Epithelial cell of proximal tubule (primary cell): ENCODE data around the gene ADNP. TPM values are rescaled to one million over a fixed set of nuclear protein-coding genes. Genes with fewer than 3 reads are reported as not detected.
"Not testable (repeated sequence)": the region's sequence is repeated elsewhere in the genome, so short reads cannot be mapped to it uniquely, and the experiment has no call there.

Source experiments
- DNase-seq: peaks from one replicate; pipeline ENCODE4 v3.0.0-alpha.2; 2011; ENCODE audit warnings: low read depth
- H3K4me3 ChIP-seq: 2 replicates; pipeline ENCODE4 v1.5.1; 2011; ENCODE audit warnings: low read depth, mild to moderate bottlenecking, low read length
- CTCF ChIP-seq: conservative IDR thresholded peaks from 2 replicates; pipeline ENCODE4 v1.5.1; 2012; ENCODE audit warnings: low read depth, mild to moderate bottlenecking, low read length
- total RNA-seq: library from RNA; depleted of rRNA; stranded (reverse); fragments of >200 nt; gene quantifications from 2 replicates; pipeline ENCODE4 v1.2.3, GENCODE V29; 2015

Gene ADNP
- total RNA-seq, 1 donor from 2014 or later = 19.0 TPM

- DNase-seq = no peak
- no peak overlapping the region for H3K4me3 ChIP-seq
- TF ChIP-seq CTCF = no peak
These were observed 38.8 kb downstream of the ADNP start for GRCh38 chr20:50892394-50892793.

GRCh38 chr20:50891138-50891537, 40.1 kb downstream of the ADNP start:
- no peak for DNase-seq
- TF ChIP-seq CTCF = no peak
- H3K4me3 ChIP-seq = no peak overlapping the region

GRCh38 chr20:50887576-50887975, 43.7 kb downstream of the ADNP start:
- no peak for DNase-seq
- H3K4me3 ChIP-seq = no peak overlapping the region
- no peak for TF ChIP-seq CTCF

GRCh38 chr20:50886184-50886790, 45.0 kb downstream of the ADNP start:
- TF ChIP-seq CTCF = no peak
- no peak overlapping the region for H3K4me3 ChIP-seq
- no peak for DNase-seq

GRCh38 chr20:50885781-50886180, 45.5 kb downstream of the ADNP start:
- TF ChIP-seq CTCF = no peak
- DNase-seq = no peak
- no peak overlapping the region for H3K4me3 ChIP-seq

- no peak overlapping the region for H3K4me3 ChIP-seq
- DNase-seq = no peak
- no peak for TF ChIP-seq CTCF
These were observed 46.2 kb downstream of the ADNP start for GRCh38 chr20:50885068-50885467.

- no peak for DNase-seq
- no peak overlapping the region for H3K4me3 ChIP-seq
- no peak for TF ChIP-seq CTCF
These were observed 47.4 kb downstream of the ADNP start for GRCh38 chr20:50883856-50884255.

- not testable (repeated sequence) for H3K4me3 ChIP-seq, DNase-seq
These were observed 49.3 kb downstream of the ADNP start for GRCh38 chr20:50881759-50882424.
